Suppressor macrophage treated with lipopolysaccharide for 4 hours (primary cell): ENCODE results near the gene CCNF.
"Not testable (repeated sequence)": the region's sequence is repeated elsewhere in the genome, so short reads cannot be mapped to it uniquely, and the experiment has no call there.

Experiments
- DNase-seq: peaks from one replicate; pipeline ENCODE4 v3.0.0-alpha.2; 2020

The CCNF gene, protein sequence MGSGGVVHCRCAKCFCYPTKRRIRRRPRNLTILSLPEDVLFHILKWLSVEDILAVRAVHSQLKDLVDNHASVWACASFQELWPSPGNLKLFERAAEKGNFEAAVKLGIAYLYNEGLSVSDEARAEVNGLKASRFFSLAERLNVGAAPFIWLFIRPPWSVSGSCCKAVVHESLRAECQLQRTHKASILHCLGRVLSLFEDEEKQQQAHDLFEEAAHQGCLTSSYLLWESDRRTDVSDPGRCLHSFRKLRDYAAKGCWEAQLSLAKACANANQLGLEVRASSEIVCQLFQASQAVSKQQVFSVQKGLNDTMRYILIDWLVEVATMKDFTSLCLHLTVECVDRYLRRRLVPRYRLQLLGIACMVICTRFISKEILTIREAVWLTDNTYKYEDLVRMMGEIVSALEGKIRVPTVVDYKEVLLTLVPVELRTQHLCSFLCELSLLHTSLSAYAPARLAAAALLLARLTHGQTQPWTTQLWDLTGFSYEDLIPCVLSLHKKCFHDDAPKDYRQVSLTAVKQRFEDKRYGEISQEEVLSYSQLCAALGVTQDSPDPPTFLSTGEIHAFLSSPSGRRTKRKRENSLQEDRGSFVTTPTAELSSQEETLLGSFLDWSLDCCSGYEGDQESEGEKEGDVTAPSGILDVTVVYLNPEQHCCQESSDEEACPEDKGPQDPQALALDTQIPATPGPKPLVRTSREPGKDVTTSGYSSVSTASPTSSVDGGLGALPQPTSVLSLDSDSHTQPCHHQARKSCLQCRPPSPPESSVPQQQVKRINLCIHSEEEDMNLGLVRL

GRCh38 chr16:2429034-2429770, at the start of gene CCNF:
Gene CCNF, plus strand, starts transcription at chr16:2429447. Its CDS starts 35 bp downstream, at chr16:2429482.
- DNase-seq: peak; percentile 98

GRCh38 chr16:2383501-2383900, 45.7 kb upstream of the CCNF start:
- no peak for DNase-seq

- peak; percentile 23 for DNase-seq
Measured at GRCh38 chr16:2384426-2384825, 44.8 kb upstream of the CCNF start.

- no peak for DNase-seq
Measured at GRCh38 chr16:2385190-2385836, 43.9 kb upstream of the CCNF start.

DNA sequence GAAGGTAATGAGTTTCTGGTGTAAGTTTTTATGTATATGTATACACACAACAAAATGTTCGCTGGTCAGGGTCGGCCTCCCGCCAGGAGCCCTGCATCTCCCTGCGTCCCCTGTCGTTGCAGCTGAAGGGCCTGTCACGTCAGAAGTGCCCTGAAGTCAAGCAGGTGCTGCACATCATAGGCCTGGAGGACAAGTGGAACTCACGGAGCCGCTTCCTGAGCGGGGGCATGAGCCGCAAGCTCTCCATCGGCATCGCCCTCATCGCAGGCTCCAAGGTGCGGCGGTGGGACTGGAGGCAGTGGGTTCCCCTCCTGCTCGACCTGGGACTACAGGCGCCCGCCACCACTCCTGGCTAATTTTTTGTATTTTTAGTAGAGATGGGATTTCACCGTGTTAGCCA, 43.3 kb upstream of the CCNF start:
- not testable (repeated sequence) for DNase-seq

DNA sequence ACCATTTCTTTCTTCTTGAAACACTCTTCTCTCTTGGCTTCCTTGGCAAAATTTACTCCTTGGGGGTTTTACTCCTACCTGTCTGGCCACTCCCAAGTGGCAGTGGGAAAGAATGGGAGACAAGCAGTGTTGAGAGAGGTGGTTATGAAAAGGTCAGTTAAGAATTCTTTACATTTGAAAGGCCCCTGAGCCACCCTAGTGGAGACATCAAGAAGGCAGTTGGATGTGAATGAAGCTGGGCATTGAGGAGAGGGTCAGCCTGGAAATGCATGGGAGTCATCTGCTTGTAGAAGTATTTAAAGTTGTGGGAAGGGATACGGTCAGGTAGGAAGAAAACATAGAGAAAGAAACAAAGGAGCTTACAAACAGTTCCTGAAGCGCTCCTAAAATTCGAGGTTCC, 42.3 kb upstream of the CCNF start:
- DNase-seq: no peak

DNA sequence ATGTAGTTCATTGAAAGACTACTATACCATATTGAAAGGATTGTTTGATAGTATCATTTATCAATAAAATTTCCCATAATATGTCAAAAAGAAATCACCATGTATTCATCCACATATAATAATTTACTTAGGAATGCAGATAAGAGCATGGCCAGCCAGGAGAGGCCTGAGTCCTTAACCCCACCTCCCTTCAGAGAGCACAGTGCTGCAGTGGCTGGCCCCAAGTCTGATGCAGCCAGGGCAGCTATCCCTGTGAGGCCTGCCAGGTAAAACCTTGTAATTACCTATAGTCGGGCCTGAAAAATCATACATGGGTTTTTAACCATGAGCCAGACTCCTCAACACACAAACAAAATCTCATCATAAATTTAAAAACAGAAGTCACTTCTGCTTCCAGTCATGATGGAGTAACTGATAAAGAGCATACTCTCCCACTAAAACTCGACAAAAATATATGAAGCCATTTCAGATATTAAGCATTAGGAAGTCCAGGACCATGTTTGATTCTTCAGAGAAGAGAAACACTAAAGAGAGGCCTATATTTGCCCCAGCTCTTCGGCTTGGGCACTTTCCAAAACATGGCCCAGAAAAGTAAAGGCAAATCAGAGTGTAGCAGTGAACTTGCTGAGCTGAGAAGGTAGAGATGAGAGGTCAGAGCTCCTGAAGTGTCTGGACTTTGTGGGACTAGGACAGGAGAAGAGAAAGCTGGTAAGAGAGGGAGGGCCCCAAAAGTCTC, 40.9 kb upstream of the CCNF start:
- DNase-seq: no peak

GRCh38 chr16:2388875-2389433, 40.3 kb upstream of the CCNF start:
- no peak for DNase-seq

- DNase-seq: no peak
Measured at GRCh38 chr16:2392025-2392424, 37.2 kb upstream of the CCNF start.

DNA sequence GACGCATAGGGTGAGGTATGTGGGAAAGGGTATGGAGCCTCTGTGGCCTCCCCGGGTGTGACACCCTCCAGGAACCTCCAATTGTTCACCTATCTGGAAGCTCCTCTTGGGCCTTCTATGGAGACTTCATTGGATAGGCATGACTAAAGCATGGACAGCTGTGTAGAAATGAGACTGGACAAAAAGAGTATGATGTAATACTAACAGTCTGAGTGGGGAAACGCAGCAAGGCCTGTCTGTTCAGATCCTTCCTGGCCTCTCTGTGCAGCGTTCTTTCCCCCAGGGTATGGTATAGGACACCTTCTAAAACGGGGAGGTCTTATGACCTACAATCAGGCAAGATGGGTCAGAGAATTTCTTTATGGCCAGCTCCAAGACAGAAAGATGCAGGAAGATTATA, 30.7 kb upstream of the CCNF start:
- DNase-seq: no peak

- no peak for DNase-seq
Measured at GRCh38 chr16:2404099-2404498, 25.1 kb upstream of the CCNF start.

DNA sequence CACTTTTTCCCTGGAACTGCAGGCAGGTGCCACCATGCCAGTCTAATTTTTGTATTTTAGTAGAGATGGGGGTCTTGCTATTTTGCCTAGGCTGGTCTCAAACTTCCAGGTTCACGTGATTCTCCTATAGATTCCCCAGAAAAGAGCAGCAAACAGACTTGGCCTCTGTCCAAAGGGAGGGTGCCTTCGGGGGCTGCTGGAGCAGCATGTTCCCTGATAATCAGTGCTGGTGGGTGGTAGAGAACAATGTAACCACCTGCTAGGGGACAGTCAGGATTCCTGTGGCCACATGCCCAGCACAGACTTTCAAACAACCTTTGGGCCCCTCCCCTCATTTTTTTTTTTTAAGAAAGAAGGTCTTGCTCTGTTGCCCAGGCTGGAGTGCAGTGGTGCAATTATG, 14.2 kb upstream of the CCNF start:
- DNase-seq: no peak

DNA sequence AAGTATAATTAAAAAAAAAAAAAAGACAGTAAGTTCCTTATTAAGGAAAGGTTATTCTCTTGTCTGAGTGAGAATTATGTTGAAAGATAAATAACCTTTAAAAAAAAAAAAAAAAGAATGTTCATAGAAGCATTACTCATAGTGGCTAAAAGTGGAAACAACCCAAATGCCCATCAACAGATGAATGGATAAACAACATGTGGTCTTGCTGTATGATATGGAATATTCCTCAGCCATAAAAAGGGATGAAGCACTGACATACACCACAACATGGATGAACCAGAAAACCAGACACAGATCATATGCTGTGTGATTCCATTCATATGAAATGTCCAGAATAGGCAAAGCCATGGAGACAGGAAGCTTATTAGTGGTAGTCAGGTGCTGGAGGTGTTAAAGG, 9.2 kb upstream of the CCNF start:
- DNase-seq: no peak

- no peak for DNase-seq
Measured at GRCh38 chr16:2422123-2422867, 7.0 kb upstream of the CCNF start.

GRCh38 chr16:2424061-2425007, 4.9 kb upstream of the CCNF start:
- DNase-seq: no peak

DNA sequence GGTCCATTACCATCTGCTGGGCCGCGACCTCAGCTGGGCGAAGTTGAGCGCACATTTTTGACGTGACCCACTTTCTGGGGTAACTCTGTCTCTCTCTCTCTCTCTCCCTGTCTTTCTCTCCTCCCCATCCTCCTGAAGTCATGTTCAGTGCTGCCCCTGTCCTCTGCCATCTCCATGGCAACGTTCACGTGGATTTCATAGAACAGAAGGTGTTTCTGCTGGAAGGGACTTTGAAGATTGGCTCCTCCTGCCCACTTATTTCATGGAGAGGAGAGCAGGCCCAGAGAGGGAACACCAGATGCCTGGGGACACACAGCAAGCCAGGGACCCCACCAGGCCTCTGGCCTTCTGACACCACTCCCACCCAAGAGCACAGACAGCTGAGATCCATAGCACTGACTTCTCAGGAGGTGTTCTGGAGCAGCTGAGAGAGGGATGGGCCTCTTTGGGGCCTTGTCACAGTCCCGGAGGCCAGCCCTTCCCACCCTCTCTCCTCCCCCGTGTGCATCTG, 4.2 kb upstream of the CCNF start:
- no peak for DNase-seq

GRCh38 chr16:2425825-2426430, 3.3 kb upstream of the CCNF start:
- no peak for DNase-seq

GRCh38 chr16:2426941-2427361, 2.3 kb upstream of the CCNF start:
- no peak for DNase-seq

DNA sequence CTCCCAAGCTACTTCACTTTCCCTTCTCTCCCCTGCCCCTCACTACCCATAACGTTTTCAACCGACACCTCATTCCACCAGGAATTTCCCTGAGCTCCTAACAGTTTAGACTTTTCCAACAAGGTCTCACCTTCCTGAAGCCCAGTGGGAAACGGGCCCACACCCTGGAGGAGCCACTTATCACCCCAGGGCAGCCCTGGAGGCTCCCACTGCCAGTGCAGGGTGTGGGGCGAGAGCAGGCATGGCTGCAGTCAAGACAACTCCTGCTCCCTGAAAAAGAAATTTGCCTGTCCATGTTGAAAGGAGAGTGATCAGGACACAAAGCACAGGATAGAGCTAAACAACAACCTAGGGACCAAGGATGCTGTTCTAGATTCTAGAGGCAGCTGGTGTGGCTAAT, 1.7 kb upstream of the CCNF start:
- no peak for DNase-seq
